IPS-20b (cell line): ENCODE data around the gene HHAT.

ENCODE experiments used
- H3K27ac ChIP-seq: one replicate; pipeline ENCODE4 v1.5.1; 2013; ENCODE audit warnings: low read length
- H3K27me3 ChIP-seq: 2 replicates; pipeline ENCODE4 v1.6.1; 2013; ENCODE audit warnings: mild to moderate bottlenecking, low read length, inconsistent platforms; ENCODE audit not compliant: insufficient read depth
- H3K36me3 ChIP-seq: 2 replicates; pipeline ENCODE4 v1.6.1; 2013; ENCODE audit warnings: low read depth, mild to moderate bottlenecking, inconsistent platforms, low read length, moderate library complexity; ENCODE audit not compliant: insufficient read depth
- H3K4me1 ChIP-seq: 2 replicates; pipeline ENCODE4 v1.6.1; 2013; ENCODE audit warnings: mild to moderate bottlenecking, control low read depth, inconsistent platforms, low read length, moderate library complexity; ENCODE audit not compliant: insufficient read depth
- H3K4me3 ChIP-seq: 2 replicates; pipeline ENCODE4 v1.5.1; 2013; ENCODE audit warnings: mild to moderate bottlenecking, low read length, inconsistent platforms
- H3K9ac ChIP-seq: 2 replicates; pipeline ENCODE4 v1.6.1; 2013; ENCODE audit warnings: low read depth, mild to moderate bottlenecking, inconsistent platforms, low read length, moderate library complexity
- H3K9me3 ChIP-seq: 2 replicates; pipeline ENCODE4 v1.6.1; 2013; ENCODE audit warnings: mild to moderate bottlenecking, low read depth, low read length, inconsistent platforms; ENCODE audit not compliant: insufficient read depth

The HHAT gene

GRCh38 chr1:210328746-210329503, at the start of gene HHAT:
Gene HHAT, plus strand, starts transcription at chr1:210328902. Its CDS starts 20,074 bp downstream, at chr1:210348976.
- Histone ChIP-seq H3K36me3 (no peaks in the 10 kb centered on the region), H3K27ac (no peak within 1 kb of the TSS), H3K4me1 (no peaks in the 10 kb centered on the region), H3K27me3 (peaks cover 72% of the 10 kb centered on the region), H3K9me3 (no peaks in the 10 kb centered on the region), H3K4me3 (peak within 1 kb of the TSS; percentile 78), H3K9ac (peak within 1 kb of the TSS; percentile 73; the same call in 1 of the 2 replicates)

- Histone ChIP-seq H3K4me1 (no peaks in the 10 kb centered on the region), H3K27me3 (no peaks in the 10 kb centered on the region; the same call in 1 of the 2 replicates), H3K27ac (no peak overlapping the region)
These were observed 48.5 kb upstream of the HHAT start for GRCh38 chr1:210280221-210280620.

DNA sequence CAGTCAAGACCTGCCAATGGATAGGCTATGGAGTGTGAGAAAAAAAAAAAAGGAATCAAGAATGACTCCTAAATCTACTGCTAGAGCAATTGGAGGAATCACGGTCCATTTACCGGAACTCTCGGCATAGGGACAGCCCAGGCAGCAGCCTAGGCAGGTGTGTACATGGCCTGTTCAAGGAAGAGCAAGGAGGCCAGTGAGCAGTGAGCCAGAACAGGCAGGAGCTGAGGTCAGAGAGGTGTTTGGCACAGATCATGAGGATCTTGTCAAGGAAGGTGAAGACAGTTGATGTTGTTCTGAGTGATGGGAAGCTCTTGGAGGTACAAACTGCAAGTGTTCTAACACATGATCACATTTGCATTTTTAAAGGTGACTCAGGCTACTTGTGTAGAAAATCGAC, 40.6 kb upstream of the HHAT start:
- no peaks in the 10 kb centered on the region for H3K9me3 ChIP-seq
- H3K27me3 ChIP-seq: peaks cover 38% of the 10 kb centered on the region
- H3K36me3 ChIP-seq: no peaks in the 10 kb centered on the region
- H3K9ac ChIP-seq: no peak overlapping the region
- H3K27ac ChIP-seq: no peak overlapping the region
- no peak overlapping the region for H3K4me3 ChIP-seq
- H3K4me1 ChIP-seq: 0 out of 2 replicates have a peak, but pooled peaks cover 4% of the 10 kb centered on the region

More at GRCh38 chr1:210280221-210280620, 48.5 kb upstream of the HHAT start:
- Histone ChIP-seq H3K9ac (no peak overlapping the region), H3K4me3 (no peak overlapping the region), H3K9me3 (peaks cover 24% of the 10 kb centered on the region), H3K36me3 (no peaks in the 10 kb centered on the region)

DNA sequence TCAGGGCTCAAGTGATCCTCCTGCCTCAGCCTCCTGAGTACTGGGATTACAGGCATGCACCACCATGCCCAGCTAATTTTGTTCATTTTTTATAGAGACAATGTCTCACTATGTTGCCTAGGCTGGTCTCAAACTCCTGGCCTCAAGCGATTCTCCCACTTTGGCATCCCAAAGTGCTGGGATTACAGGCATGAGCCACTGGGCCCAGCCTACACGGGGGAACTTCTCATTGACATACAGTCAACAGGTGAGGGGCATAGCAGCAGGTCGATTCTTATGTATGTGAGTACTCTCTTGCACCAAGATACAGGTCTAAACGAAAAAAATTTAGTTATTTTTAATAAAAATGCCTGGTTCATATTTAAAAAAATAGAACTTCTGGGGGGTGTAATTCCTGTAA, 39.5 kb upstream of the HHAT start:
- no peaks in the 10 kb centered on the region for H3K9me3 ChIP-seq
- no peak overlapping the region for H3K9ac ChIP-seq

GRCh38 chr1:210291081-210291764, 37.5 kb upstream of the HHAT start:
- H3K36me3 ChIP-seq: no peaks in the 10 kb centered on the region
- no peaks in the 10 kb centered on the region for H3K9me3 ChIP-seq
- H3K4me3 ChIP-seq: peak overlapping the region; percentile 67; the same call in 1 of the 2 replicates
- H3K27ac ChIP-seq: no peak overlapping the region
- H3K27me3 ChIP-seq: peaks cover 50% of the 10 kb centered on the region
- peaks cover 10% of the 10 kb centered on the region; the same call in 1 of the 2 replicates for H3K4me1 ChIP-seq
- no peak overlapping the region for H3K9ac ChIP-seq

More for the DNA sequence above, 39.5 kb upstream of the HHAT start:
- Histone ChIP-seq H3K4me3 (no peak overlapping the region), H3K27ac (no peak overlapping the region), H3K36me3 (no peaks in the 10 kb centered on the region), H3K4me1 (0 out of 2 replicates have a peak, but pooled peaks cover 6% of the 10 kb centered on the region), H3K27me3 (peaks cover 46% of the 10 kb centered on the region)

- Histone ChIP-seq H3K36me3 (no peaks in the 10 kb centered on the region), H3K4me3 (peak overlapping the region; percentile 67; the same call in 1 of the 2 replicates), H3K27me3 (peaks cover 50% of the 10 kb centered on the region), H3K4me1 (peaks cover 10% of the 10 kb centered on the region; the same call in 1 of the 2 replicates), H3K9ac (peak overlapping the region; percentile 60; the same call in 1 of the 2 replicates), H3K9me3 (no peaks in the 10 kb centered on the region), H3K27ac (no peak overlapping the region)
These were observed 36.9 kb upstream of the HHAT start for GRCh38 chr1:210291786-210292230.

- H3K4me1 ChIP-seq: peaks cover 10% of the 10 kb centered on the region; the same call in 1 of the 2 replicates
- no peaks in the 10 kb centered on the region for H3K9me3 ChIP-seq
- no peak overlapping the region for H3K27ac ChIP-seq
- H3K9ac ChIP-seq: peak overlapping the region; percentile 60; the same call in 1 of the 2 replicates
- peaks cover 54% of the 10 kb centered on the region for H3K27me3 ChIP-seq
- H3K4me3 ChIP-seq: peak overlapping the region; percentile 67
- no peaks in the 10 kb centered on the region for H3K36me3 ChIP-seq
These were observed 36.4 kb upstream of the HHAT start for GRCh38 chr1:210292231-210292871.

GRCh38 chr1:210293171-210293607, 35.5 kb upstream of the HHAT start:
- Histone ChIP-seq H3K4me3 (peak overlapping the region; percentile 67; the same call in 1 of the 2 replicates), H3K9ac (no peak overlapping the region), H3K27me3 (peaks cover 54% of the 10 kb centered on the region), H3K36me3 (no peaks in the 10 kb centered on the region), H3K27ac (no peak overlapping the region), H3K9me3 (no peaks in the 10 kb centered on the region), H3K4me1 (peaks cover 10% of the 10 kb centered on the region; the same call in 1 of the 2 replicates)

DNA sequence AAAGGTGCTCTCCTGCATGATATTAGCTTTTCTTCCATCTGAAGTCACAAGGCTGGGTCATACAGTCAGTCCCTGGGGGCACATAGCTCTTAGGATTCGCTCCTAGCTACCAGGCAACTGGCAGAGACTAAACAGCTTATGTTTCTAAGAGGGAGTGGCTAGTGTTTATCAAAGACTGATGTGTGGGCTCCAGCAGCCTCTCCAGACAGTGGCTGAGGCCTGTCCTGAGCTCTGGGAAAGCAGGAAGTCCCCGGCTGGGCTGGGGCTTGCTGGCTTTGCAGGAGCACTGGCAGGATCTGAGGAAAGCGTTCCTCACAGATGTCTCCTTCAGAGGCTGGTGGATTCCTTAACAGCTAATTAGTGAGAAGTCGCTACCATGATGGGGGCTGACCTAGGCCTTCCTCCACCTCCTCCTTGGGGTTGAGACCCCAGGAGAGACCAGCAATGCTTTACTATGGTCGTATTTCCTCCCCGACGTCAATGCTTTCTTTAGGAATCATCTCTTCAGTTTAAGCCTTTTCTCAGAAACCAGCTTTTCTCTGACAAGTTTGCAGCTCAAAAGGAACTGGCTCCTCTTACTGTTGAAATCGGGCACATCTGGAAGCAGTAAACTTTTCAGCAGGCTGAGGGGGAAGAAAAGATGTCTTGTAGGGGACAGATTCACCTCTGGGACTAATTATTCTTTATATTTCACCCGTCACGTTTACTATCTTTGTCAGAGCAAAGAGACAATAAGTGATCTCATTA, 33.5 kb upstream of the HHAT start:
- Histone ChIP-seq H3K4me1 (peaks cover 17% of the 10 kb centered on the region; the same call in 1 of the 2 replicates), H3K36me3 (no peaks in the 10 kb centered on the region), H3K27ac (no peak overlapping the region), H3K9me3 (no peaks in the 10 kb centered on the region), H3K27me3 (peaks cover 41% of the 10 kb centered on the region), H3K9ac (no peak overlapping the region), H3K4me3 (no peak overlapping the region)

DNA sequence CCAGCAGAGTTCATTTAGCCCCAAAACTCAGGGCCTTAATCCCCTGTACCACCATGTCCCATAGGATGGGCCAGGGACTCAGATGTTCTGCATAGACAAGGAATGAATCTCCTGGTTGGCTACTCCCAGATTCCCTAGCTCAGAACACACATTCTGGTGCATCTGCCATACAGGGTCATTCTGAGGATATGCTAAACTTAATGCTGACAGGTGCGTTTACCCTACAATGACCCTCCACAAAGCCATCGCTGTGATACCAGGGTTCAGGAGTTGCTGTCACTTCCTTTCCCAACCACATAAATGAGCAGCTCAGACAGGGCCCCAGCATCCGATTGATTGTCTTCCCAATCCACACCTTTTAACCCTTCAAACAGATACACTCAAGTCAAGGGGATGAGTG, 32.0 kb upstream of the HHAT start:
- Histone ChIP-seq H3K4me1 (peaks cover 15% of the 10 kb centered on the region; the same call in 1 of the 2 replicates), H3K27me3 (peaks cover 26% of the 10 kb centered on the region), H3K36me3 (no peaks in the 10 kb centered on the region), H3K9me3 (no peaks in the 10 kb centered on the region), H3K4me3 (no peak overlapping the region), H3K27ac (no peak overlapping the region), H3K9ac (no peak overlapping the region)

- H3K27me3 ChIP-seq: peaks cover 14% of the 10 kb centered on the region
- peaks cover 12% of the 10 kb centered on the region; the same call in 1 of the 2 replicates for H3K4me1 ChIP-seq
- no peak overlapping the region for H3K9ac ChIP-seq
- H3K4me3 ChIP-seq: no peak overlapping the region
- H3K27ac ChIP-seq: no peak overlapping the region
- H3K9me3 ChIP-seq: no peaks in the 10 kb centered on the region
- no peaks in the 10 kb centered on the region for H3K36me3 ChIP-seq
These were observed 30.4 kb upstream of the HHAT start for GRCh38 chr1:210298296-210298695.
